ENCODE data around the gene RALB.

RALB gene

DNA sequence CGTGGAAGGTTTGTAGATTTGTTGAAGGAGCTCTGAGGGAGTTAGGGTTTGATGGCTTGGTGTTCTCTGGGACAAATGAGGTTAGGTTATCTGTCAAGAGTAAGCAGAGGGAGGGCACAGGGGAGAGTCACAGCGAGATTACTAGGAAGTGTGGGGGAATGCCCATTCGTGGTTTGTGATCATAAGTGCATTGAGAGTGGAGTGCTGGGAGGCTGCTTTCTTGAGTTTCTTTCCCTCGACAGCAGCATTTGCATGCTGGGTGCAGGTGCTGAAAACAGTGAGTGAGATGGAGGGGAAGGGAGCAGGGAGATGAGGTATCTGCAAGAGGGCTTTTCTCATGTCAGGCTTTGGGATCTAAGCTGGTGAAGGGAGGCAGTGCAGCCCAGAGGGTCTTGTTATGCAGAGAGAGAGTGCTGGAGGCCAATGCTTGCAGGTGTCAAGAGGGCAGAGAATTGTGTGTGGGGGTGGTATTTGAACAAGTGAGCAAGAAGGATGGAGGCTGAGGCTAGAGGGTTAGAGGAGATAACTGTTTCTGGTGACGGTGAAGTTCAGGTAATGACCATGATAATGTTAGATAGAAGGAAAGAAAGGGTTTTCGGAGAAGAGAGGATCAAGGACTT, 8.8 kb downstream of the RALB start:
- no peak overlapping the region for H3K4me3 ChIP-seq (ENCODE audit: low read depth, low read length)

DNA sequence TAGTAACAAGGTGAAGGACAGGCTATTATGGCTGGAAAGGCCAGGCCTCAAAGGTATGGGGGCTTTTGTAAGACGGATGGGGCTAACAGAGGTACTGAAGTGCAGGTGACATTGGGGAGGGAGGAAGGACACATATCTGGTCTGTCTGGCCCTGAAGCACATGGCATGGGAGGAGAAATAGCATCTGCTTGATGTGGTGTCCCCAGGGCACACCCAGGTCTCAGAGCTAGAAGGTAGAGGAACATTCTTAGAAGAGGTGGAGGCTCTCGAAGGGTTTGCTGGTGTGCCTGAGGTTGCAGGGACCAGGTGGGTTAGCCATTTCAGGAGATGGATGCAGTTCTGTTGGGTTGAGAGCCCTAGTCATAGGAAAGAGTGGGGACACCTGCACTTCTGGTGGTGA, 9.5 kb downstream of the RALB start:
- no peak overlapping the region for H3K4me3 ChIP-seq (ENCODE audit: low read depth, low read length)

DNA sequence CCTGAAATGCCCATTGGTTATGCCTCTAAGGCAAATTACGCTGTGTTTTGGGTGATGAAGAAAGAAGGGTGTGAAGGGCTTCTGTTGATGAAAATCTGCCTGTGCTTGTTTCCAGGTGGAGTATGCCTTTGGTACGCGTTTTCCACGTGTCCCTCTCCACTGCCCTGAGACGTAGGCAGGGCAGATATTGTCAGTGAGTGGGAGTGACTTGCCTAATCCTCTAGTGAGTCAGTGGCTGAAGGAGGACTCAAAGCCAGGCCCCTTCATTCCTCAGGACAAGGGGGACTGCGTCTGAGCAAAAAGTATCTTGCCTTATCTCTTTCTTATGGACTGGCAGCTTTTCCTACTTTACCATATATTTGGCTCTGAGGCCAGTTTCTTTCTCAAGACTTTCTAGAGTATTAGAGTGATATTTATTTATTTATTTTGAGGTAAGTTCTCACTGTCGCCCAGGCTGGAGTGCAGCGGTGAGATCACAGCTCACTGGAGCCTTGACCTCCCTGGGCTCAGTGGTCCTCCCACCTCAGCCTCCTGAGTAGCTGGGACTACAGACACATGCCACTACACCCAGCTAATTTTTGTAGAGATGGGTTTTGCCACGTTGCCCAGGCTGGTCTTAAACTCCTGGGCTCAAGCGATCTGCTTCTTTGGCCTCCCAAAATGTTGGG, 10.2 kb downstream of the RALB start:
- no peak overlapping the region for H3K4me3 ChIP-seq (ENCODE audit: low read depth, low read length)

DNA sequence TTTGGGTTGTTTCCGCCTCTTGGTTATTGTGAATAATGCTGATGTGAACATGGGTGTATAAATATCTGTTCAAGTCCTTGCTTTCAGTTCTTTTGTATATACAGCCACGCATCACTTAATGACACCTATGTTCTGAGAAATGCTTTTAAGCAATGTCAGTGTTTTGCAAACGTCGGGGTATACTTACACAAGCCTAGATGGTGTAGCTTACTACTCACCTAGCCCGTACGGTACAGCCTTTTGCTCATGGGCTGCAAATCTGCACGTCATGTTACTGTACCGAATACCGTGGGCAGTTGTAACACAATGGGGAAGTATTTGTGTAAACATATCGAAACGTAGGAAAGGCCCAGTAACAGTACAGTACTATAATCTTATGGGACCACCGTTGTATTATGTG, 12.4 kb downstream of the RALB start:
- no peak overlapping the region for H3K4me3 ChIP-seq (ENCODE audit: low read depth, low read length)

- no peak overlapping the region for H3K4me3 ChIP-seq (ENCODE audit: low read depth, low read length)
Observed at GRCh38 chr2:120267348-120267747, 14.7 kb downstream of the RALB start.

GRCh38 chr2:120269076-120269744, 16.6 kb downstream of the RALB start:
- no peak overlapping the region for H3K4me3 ChIP-seq (ENCODE audit: low read depth, low read length)

DNA sequence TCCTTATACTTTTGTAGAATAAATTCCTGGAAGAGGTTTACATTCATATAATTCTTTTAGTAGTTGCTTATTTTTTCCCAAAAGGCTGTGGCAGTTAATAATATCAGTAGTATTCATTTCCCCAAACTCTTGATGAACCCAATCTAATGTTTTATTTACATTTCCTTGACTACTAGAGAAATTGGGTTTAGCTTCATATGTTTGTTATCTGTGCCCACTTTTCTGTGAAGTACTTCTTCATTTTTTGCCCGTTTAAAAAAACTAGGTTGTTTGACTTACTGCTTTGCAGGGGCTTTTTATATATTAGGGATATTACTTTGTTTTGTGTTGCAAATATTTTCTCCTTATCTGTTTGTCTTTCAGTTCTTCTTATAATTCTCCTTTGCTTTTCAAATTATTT, 17.2 kb downstream of the RALB start:
- no peak overlapping the region for H3K4me3 ChIP-seq (ENCODE audit: low read depth, low read length)

- no peak overlapping the region for H3K4me3 ChIP-seq (ENCODE audit: low read depth, low read length)
Observed at GRCh38 chr2:120271711-120272379, 19.2 kb downstream of the RALB start.

DNA sequence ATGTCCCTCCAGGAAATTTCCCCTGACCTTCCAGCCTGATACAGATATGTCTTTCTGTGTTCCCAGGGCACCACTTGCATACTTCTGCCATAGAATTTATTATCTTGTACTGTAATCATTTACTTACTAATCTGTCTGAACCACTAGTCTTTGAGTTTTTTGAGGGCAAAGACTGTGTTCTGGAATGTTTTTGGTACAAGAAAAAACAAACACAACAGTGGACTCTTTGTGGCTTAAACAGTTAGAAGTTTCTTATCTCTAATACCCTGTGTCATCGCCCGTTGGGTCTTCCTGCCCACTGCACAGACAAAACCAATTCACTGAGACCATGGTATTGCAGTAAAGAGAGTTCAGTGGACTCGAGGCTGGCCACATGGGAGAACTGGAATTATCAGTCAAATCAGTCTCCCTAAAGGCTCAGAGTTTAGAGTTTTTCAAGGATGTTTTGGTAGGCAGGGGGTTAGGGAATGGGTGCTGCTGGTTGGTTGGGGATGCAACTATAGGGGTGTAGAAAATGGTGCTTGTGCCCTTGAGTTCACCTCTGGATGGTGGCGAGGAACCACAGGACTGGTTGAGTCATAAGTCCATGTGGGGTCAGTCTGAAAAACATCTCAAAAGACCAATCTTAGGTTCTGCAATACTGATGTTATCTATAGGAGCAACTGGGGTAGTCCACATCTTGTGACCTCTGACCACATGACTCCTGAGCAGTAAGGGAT, 20.3 kb downstream of the RALB start:
- H3K4me3 ChIP-seq (ENCODE audit: low read depth, low read length): no peak overlapping the region

DNA sequence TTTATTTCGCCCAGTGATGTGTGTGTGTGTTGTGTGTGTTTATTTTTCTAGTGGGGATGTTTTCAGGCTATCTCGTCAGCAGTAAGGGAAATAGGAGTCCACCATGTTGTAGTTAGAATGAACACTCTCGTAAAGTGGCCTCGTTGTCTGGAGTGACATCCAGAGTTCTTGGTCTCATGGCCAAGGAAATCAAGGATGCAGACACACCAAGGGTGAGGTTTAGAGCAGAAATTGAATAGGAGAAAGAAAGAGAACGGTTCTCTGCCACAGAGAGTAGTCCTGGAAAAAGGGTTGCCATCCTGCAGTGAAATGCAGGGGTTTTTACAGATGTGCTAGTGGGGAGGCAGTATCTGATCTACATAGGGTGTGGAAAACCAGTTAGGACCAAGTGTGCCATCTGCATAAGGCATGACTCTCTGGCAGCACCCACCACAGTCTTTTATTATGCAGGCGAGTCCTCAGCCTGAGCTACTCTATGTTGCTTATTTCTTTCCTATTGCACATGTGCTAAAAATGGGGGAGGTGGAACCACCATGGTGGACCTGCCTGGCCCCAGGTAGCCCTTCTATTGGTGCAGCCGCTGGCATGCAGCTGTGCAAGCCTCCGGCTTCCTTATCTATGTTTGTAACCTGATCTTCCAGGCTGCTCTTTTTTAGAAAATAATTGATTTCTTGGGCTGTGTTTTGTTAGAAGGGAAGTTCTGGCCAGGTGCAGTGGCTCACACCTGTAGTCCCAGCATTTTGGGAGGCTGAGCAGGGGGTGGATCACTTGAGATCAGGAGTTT, 23.2 kb downstream of the RALB start:
- no peak overlapping the region for H3K4me3 ChIP-seq (ENCODE audit: low read depth, low read length)

DNA sequence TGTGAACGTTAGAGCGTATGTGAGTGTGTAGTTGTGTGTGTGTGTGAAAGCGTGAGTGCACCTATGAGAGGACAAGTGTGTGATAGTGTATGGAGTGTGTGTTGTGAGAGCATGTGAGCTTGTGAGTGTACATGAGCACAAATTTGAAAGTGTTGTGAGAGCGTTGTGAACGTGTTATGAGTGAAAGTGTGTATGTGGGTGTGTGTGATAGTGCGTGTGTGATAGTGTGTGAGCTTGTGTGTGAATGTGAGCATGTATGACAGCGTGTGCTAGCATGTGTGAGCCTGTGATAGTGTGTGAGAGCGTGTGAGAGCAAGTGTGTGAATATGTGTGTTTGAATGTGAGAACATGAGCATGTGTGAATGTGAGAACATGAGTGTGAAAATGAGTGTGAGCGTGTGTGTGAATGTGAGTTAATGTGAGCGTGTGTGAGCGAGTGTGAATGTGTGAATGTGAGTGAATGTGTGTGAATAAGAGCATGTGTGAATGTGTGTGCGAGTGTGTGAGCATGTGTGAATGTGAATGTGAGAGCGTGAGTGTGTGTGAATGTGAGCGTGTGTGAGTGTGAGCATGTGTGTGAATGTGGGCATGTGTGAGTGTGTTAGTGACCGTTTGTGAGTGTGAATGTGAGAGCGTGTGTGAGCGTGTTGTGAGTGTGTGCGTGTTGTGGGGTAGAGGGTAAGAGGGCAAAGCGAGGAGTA, 25.0 kb downstream of the RALB start:
- no peak overlapping the region for H3K4me3 ChIP-seq (ENCODE audit: low read depth, low read length)

GRCh38 chr2:120278901-120279300, 26.2 kb downstream of the RALB start:
- H3K4me3 ChIP-seq (ENCODE audit: low read depth, low read length): no peak overlapping the region

- no peak overlapping the region for H3K4me3 ChIP-seq (ENCODE audit: low read depth, low read length)
Observed at GRCh38 chr2:120279708-120280107, 27.1 kb downstream of the RALB start.

DNA sequence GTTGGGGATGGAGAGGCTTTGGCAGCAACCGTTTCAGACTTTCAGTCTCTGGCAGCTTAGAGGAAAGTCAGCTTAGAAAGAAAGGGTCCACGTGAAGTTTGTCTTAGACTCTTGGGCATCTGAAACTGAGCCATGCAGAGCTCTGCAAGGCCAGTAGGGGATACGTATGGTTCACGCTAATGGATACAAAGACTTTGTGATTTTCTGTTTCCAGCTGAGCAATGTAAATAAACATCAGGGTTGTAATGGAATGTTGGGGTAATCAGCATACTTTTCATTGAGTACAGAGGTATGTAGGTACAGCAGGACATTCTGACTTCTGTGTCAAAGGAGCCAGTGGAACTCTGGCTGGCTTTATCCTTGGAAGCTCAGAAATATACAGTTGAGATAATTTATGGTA, 31.0 kb downstream of the RALB start:
- H3K4me3 ChIP-seq (ENCODE audit: low read depth, low read length): no peak overlapping the region

DNA sequence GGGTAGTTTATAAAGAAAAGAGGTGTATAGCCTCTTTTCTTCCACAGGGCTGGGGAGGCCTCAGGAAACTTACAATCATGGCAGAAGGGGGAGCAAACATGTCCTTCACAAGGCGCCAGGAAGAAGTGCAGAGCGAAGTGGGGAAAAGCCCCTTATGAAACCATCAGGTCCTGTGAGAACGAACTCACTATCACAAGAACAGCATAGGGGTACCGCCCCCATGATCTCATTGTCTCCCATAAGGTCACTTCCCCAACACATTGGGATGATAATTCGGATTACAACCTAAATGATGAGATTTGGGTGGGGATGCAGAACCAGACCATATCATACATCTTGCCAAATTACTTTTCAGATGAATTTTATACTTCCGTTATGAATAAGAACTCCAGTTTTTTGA, 32.4 kb downstream of the RALB start:
- no peak overlapping the region for H3K4me3 ChIP-seq (ENCODE audit: low read depth, low read length)

DNA sequence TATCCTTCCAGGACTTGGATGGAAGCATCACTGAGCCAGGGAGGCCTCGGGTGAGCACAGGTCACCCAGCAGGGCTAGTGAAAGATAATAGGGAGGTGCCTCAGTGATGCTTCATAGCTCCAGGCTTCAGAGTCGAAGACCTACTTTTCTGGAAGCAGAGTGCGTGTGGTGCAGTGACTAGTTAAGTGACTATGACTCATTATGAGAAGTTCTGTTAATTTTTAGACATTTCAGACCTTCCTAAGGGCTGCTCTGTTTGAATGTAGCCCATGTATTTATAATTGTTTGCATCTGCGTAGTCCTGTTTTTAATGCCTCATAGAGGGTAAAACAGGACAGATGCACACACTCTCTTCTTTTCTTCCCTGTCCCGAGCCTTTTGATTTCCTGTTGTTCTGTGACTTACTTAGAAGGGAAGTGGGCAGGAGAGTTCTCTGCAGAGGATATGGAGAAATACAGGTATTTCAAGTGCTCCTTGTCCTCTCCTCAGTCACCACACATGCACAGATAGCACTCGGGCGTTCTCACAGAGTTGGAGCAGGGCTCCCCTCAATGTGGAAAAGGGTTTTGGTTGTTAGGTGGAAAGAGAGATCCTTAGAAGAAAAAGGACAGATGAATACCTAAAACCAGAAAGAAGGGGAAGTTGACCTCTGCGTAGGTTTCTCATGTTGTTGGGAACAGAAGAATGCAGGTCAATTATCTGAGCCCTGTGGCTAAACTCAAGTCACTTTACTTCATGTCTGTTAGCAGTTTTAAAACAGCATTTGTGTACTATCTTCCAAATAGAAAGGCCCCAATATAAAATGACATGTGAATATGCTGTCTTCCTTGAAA, 34.7 kb downstream of the RALB start:
- no peak overlapping the region for H3K4me3 ChIP-seq (ENCODE audit: low read depth, low read length)

DNA sequence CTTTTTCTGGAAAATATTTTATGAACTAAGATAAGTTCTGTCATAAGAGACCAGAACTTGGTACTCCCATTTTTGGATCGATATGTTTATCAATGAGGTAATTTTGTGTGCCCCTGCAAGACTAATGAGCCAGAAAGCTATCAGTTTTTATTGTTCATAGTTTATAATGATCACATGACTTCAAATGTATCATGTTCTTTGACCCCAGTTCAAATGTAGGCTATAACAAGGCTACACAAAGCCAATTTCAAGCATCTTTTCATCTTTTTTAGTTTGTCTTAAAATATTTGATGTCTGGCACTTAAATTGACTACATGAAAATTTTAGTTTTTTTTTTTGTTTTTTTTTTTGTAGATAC, 35.3 kb downstream of the RALB start:
- H3K4me3 ChIP-seq (ENCODE audit: low read depth, low read length): no peak overlapping the region

- H3K4me3 ChIP-seq (ENCODE audit: low read depth, low read length): no peak overlapping the region
Observed at GRCh38 chr2:120289221-120289906, 36.7 kb downstream of the RALB start.

DNA sequence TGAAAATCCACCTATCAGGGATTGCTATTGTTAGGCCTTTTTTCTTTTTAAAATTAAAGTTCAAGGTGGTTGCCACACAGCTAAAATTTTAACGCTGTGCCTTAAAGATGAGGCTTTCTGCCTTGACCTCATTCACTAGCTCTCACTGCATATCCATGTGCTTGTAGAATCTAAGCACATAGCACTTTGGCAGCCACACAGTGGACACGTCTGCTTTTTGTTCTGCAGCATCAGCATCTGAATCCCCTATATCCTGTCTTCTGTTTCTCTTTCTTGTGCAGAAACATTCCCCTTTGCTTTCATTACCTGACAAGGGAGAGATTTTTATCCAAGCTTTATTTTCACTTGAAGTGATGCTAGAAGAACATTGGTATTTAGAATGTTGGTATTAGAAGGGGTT, 38.1 kb downstream of the RALB start:
- no peak overlapping the region for H3K4me3 ChIP-seq (ENCODE audit: low read depth, low read length)

Measured in iPS-11a (cell line).